Dermis microvascular lymphatic vessel endothelial cell (primary cell): ENCODE results near the gene TTC9. TPM values are rescaled to one million over a fixed set of nuclear protein-coding genes. Genes with fewer than 3 reads are reported as not detected.

Source experiments
- DNase-seq, 2 donors: peaks; one replicate each; pipeline versions ENCODE4 v3.0.0 to v3.0.0-alpha.2; 2010; ENCODE audit warnings: low read depth in 2 of 2
- total RNA-seq: library from RNA; depleted of rRNA; stranded (reverse); fragments of >200 nt; gene quantifications from 2 replicates; pipeline ENCODE4 v1.2.1, GENCODE V29; 2014

The TTC9 gene
- total RNA-seq, 1 donor from 2014 or later = 0.13 TPM

- no peak for DNase-seq
Measured at GRCh38 chr14:70713511-70713916, 71.8 kb downstream of the TTC9 start.

- DNase-seq = peak; percentile 61 to 63
Measured at GRCh38 chr14:70714055-70714550, 72.4 kb downstream of the TTC9 start.

GRCh38 chr14:70716483-70716882 is 74.8 kb downstream of the TTC9 start:
- DNase-seq = no peak

GRCh38 chr14:70716958-70717357 is 75.2 kb downstream of the TTC9 start:
- no peak for DNase-seq

GRCh38 chr14:70718383-70719118 is 76.8 kb downstream of the TTC9 start:
- DNase-seq = no peak

GRCh38 chr14:70721542-70721941 is 79.8 kb downstream of the TTC9 start:
- DNase-seq = no peak

- no peak for DNase-seq
Measured at GRCh38 chr14:70722418-70722817, 80.7 kb downstream of the TTC9 start.

- DNase-seq = no peak
Measured at GRCh38 chr14:70723276-70723675, 81.6 kb downstream of the TTC9 start.

GRCh38 chr14:70724110-70724509 is 82.4 kb downstream of the TTC9 start:
- DNase-seq = no peak

GRCh38 chr14:70724944-70725343 is 83.2 kb downstream of the TTC9 start:
- DNase-seq = no peak

Other genes with a start within 250 kb of the TTC9 start
- 16.8 and 18.2 TPM in 2 replicates for gene SYNJ2BP, start 224.8 kb upstream of the TTC9 start, total RNA-seq
- gene ADAM21, start 189.7 kb upstream of the TTC9 start, total RNA-seq = 0.13 and 0.26 TPM in 2 replicates
- gene ADAM20, start 106.9 kb upstream of the TTC9 start, total RNA-seq = 0.13 and 0.76 TPM in 2 replicates
- gene MED6, start 41.3 kb upstream of the TTC9 start, total RNA-seq = 17.7 and 23.6 TPM in 2 replicates
- under 0.01 and 0.13 TPM in 2 replicates for gene MAP3K9, start 167.6 kb downstream of the TTC9 start, total RNA-seq